ENCODE results near the gene SYS1. TPM values are rescaled to one million over a fixed set of nuclear protein-coding genes. Genes with fewer than 3 reads are reported as not detected.

Gene SYS1
- total RNA-seq, 4 donors from 2014 or later: 29.3 to 55.3 (median 34.7) TPM

DNA sequence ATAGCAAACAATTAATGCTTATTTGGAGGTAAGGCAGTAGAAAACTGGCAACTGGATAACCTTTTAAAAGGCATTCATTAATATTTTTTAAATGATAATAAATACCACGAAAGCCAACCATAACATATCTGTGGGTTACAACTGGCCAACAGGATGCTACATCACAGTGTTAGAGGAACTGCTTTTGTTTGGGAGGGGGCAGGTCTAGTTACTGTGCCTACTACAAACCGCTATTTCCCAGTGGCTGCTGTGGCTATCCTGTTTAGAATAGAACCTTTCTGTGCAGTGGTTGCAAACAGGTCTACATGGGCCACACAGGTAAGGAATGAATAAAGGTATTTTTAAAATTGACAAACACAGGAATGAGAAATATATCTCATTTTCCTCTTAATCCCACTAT, 54.0 kb downstream of the SYS1 start:
- Histone ChIP-seq H3K4me1 (peaks cover 5 to 46% (median 34%) of the 10 kb centered on the region in 3 donors), H3K9me3 (no peaks in the 10 kb centered on the region), H3K27ac (peak overlapping the region in 3 of 4 donors; percentile 85 to 87 (median 87)), H3K27me3 (no peaks in the 10 kb centered on the region), H3K4me3 (peak overlapping the region; percentile 67 to 86), H3K36me3 (peaks cover 0 to 43% of the 10 kb centered on the region in 2 donors)
- no peak for ATAC-seq
- 62 to 73% methylated on average over 2 of the region's 2 CpGs for WGBS, 2 donors (ENCODE audit: low coverage in 1 of 2)
- TF ChIP-seq POLR2AphosphoS5 (IDR thresholded peaks at IDR 0.05) (no peak), EP300 (IDR thresholded peaks at IDR 0.05) (no peak), POLR2A (IDR thresholded peaks at IDR 0.05) (no peak)
- TF ChIP-seq, protein P1, sequence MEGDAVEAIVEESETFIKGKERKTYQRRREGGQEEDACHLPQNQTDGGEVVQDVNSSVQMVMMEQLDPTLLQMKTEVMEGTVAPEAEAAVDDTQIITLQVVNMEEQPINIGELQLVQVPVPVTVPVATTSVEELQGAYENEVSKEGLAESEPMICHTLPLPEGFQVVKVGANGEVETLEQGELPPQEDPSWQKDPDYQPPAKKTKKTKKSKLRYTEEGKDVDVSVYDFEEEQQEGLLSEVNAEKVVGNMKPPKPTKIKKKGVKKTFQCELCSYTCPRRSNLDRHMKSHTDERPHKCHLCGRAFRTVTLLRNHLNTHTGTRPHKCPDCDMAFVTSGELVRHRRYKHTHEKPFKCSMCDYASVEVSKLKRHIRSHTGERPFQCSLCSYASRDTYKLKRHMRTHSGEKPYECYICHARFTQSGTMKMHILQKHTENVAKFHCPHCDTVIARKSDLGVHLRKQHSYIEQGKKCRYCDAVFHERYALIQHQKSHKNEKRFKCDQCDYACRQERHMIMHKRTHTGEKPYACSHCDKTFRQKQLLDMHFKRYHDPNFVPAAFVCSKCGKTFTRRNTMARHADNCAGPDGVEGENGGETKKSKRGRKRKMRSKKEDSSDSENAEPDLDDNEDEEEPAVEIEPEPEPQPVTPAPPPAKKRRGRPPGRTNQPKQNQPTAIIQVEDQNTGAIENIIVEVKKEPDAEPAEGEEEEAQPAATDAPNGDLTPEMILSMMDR (IDR thresholded peaks at IDR 0.05): no peak

Other genes starting within 250 kb of the SYS1 start
- gene WFDC5, start 248.0 kb upstream of the SYS1 start, total RNA-seq: not detected
- gene WFDC12, start 238.7 kb upstream of the SYS1 start, total RNA-seq: not detected
- gene PI3, start 188.3 kb upstream of the SYS1 start, total RNA-seq: 10 to 100 TPM in 1 of 4 donors, 1 to 10 TPM in 2, not detected in 1; 2.0 to 33.7 (median 4.5) TPM
- gene SEMG1, start 156.1 kb upstream of the SYS1 start, total RNA-seq: not detected
- not detected for gene SEMG2, start 141.8 kb upstream of the SYS1 start, total RNA-seq
- gene SLPI, start 108.6 kb upstream of the SYS1 start, total RNA-seq: 100 to 1,000 TPM in 1 of 4 donors, 10 to 100 TPM in 3; 26.1 to 251 (median 56.5) TPM
- not detected for gene RBPJL, start 56.3 kb upstream of the SYS1 start, total RNA-seq
- gene MATN4, start 54.9 kb upstream of the SYS1 start, total RNA-seq: not detected
- gene SDC4, start 14.7 kb upstream of the SYS1 start, total RNA-seq: 100 to 1,000 TPM in 1 of 4 donors, 10 to 100 TPM in 3; 75.1 to 182 (median 84.2) TPM
- not detected for gene TP53TG5, start 15.2 kb downstream of the SYS1 start, total RNA-seq
- gene DBNDD2, start 45.1 kb downstream of the SYS1 start, total RNA-seq: 100 to 1,000 TPM in 2 of 4 donors, 10 to 100 TPM in 2; 84.9 to 132 (median 106) TPM
- 10 to 100 TPM; 59.8 to 87.3 (median 67.6) TPM for gene PIGT, start 53.0 kb downstream of the SYS1 start, total RNA-seq
- 10 to 100 TPM in 1 of 4 donors, 1 to 10 TPM in 2, not detected in 1; 7.0 to 21.9 (median 9.3) TPM for gene WFDC2, start 106.6 kb downstream of the SYS1 start, total RNA-seq
- gene SPINT3, start 152.5 kb downstream of the SYS1 start, total RNA-seq: not detected
- not detected for gene WFDC6, start 176.3 kb downstream of the SYS1 start, total RNA-seq
- not detected for gene EPPIN, start 184.2 kb downstream of the SYS1 start, total RNA-seq
- gene WFDC8, start 216.1 kb downstream of the SYS1 start, total RNA-seq: not detected